ENCODE results near the gene JAG1.

JAG1 gene

DNA sequence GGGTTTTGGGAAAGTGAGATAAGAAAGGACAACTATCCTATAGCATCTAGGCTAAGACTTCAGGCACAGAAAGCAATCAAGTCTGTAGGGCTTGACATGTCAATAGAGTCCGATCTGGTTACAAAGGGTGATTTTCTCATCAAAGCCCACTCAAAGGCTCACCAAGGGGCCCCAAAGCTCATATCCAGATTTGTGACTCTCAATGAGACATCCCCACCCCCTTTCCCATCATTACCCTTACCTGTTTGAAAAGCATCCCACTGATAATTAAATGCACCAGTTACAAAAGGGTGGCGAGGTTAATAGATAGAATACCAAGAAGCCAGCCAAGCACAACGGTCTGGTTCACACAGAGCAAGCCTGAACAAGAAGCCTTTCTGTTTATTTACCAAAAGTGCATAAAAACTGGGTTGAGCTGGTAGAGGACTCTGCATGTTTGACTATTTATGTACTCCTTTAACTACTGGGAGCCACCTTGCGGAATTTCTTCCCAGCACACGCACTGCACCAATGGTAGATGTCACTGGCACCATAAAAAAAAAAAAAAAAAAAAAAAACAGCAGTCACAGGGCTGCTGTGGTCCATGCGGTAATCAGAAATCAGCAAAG lies 6.1 kb downstream of the JAG1 start:
- TF ChIP-seq, protein P1, sequence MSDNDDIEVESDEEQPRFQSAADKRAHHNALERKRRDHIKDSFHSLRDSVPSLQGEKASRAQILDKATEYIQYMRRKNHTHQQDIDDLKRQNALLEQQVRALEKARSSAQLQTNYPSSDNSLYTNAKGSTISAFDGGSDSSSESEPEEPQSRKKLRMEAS (IDR thresholded peaks at IDR 0.05): peak; percentile 14; the same call in 1 of the 2 replicates
- TF ChIP-seq EGR1 (IDR thresholded peaks at IDR 0.05) (no peak), FOXM1 (IDR thresholded peaks at IDR 0.05; ENCODE audit: borderline replicate concordance, low read depth) (no peak), CREB1 (IDR thresholded peaks at IDR 0.05; ENCODE audit: low read depth) (no peak), YY1 (IDR thresholded peaks at IDR 0.05; ENCODE audit: low read depth) (no peak), ZBTB7A (IDR thresholded peaks at IDR 0.05; ENCODE audit: low read depth) (no peak), TAF1 (IDR thresholded peaks at IDR 0.05; ENCODE audit: low read depth) (no peak), NFIC (IDR thresholded peaks at IDR 0.05) (no peak), EP300 (IDR thresholded peaks at IDR 0.05; ENCODE audit: borderline replicate concordance) (0 out of 2 replicates have a peak, but pooled peaks have one; percentile 20), CEBPB (IDR thresholded peaks at IDR 0.05) (no peak), RAD21 (IDR thresholded peaks at IDR 0.05; ENCODE audit: low read depth) (no peak), TEAD4 (IDR thresholded peaks at IDR 0.05) (peak; percentile 72), TCF12 (IDR thresholded peaks at IDR 0.05; ENCODE audit: low read depth) (peak; percentile 37; the same call in 1 of the 2 replicates)
- TF ChIP-seq, protein P2, sequence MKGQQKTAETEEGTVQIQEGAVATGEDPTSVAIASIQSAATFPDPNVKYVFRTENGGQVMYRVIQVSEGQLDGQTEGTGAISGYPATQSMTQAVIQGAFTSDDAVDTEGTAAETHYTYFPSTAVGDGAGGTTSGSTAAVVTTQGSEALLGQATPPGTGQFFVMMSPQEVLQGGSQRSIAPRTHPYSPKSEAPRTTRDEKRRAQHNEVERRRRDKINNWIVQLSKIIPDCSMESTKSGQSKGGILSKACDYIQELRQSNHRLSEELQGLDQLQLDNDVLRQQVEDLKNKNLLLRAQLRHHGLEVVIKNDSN (IDR thresholded peaks at IDR 0.05): no peak
- TF ChIP-seq, protein P3, sequence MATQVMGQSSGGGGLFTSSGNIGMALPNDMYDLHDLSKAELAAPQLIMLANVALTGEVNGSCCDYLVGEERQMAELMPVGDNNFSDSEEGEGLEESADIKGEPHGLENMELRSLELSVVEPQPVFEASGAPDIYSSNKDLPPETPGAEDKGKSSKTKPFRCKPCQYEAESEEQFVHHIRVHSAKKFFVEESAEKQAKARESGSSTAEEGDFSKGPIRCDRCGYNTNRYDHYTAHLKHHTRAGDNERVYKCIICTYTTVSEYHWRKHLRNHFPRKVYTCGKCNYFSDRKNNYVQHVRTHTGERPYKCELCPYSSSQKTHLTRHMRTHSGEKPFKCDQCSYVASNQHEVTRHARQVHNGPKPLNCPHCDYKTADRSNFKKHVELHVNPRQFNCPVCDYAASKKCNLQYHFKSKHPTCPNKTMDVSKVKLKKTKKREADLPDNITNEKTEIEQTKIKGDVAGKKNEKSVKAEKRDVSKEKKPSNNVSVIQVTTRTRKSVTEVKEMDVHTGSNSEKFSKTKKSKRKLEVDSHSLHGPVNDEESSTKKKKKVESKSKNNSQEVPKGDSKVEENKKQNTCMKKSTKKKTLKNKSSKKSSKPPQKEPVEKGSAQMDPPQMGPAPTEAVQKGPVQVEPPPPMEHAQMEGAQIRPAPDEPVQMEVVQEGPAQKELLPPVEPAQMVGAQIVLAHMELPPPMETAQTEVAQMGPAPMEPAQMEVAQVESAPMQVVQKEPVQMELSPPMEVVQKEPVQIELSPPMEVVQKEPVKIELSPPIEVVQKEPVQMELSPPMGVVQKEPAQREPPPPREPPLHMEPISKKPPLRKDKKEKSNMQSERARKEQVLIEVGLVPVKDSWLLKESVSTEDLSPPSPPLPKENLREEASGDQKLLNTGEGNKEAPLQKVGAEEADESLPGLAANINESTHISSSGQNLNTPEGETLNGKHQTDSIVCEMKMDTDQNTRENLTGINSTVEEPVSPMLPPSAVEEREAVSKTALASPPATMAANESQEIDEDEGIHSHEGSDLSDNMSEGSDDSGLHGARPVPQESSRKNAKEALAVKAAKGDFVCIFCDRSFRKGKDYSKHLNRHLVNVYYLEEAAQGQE (IDR thresholded peaks at IDR 0.05; ENCODE audit: low read depth): no peak

DNA sequence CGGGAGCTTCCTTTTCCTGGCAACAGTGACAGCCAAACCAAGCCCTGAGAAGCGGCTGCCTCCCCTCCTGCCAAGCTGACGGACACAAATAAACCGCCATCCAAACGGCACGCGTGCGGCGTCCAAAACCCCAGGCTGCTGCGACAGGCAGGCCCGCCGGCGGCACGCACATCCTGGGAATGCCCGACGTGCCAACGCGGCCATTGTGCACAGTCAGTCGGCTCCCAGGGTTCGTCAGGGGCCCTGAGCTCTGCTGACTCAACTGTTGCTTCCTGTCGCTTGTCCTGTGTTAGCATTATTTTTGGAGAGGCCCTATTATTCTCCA lies 6.8 kb downstream of the JAG1 start:
- no peak for TF ChIP-seq TAF1 (IDR thresholded peaks at IDR 0.05; ENCODE audit: low read depth)
- no peak for TF ChIP-seq RAD21 (IDR thresholded peaks at IDR 0.05; ENCODE audit: low read depth)
- TF ChIP-seq TCF12 (IDR thresholded peaks at IDR 0.05; ENCODE audit: low read depth): no peak
- no peak for TF ChIP-seq EGR1 (IDR thresholded peaks at IDR 0.05)
- TF ChIP-seq CREB1 (IDR thresholded peaks at IDR 0.05; ENCODE audit: low read depth): no peak
- no peak for TF ChIP-seq TEAD4 (IDR thresholded peaks at IDR 0.05)
- TF ChIP-seq, protein P1 (IDR thresholded peaks at IDR 0.05): no peak
- no peak for TF ChIP-seq YY1 (IDR thresholded peaks at IDR 0.05; ENCODE audit: low read depth)
- TF ChIP-seq, protein P3 (IDR thresholded peaks at IDR 0.05; ENCODE audit: low read depth): no peak
- TF ChIP-seq, protein P2 (IDR thresholded peaks at IDR 0.05): no peak
- TF ChIP-seq NFIC (IDR thresholded peaks at IDR 0.05): no peak
- TF ChIP-seq ZBTB7A (IDR thresholded peaks at IDR 0.05; ENCODE audit: low read depth): no peak
- no peak for TF ChIP-seq CEBPB (IDR thresholded peaks at IDR 0.05)
- TF ChIP-seq FOXM1 (IDR thresholded peaks at IDR 0.05; ENCODE audit: borderline replicate concordance, low read depth): no peak
- no peak for TF ChIP-seq EP300 (IDR thresholded peaks at IDR 0.05; ENCODE audit: borderline replicate concordance)

DNA sequence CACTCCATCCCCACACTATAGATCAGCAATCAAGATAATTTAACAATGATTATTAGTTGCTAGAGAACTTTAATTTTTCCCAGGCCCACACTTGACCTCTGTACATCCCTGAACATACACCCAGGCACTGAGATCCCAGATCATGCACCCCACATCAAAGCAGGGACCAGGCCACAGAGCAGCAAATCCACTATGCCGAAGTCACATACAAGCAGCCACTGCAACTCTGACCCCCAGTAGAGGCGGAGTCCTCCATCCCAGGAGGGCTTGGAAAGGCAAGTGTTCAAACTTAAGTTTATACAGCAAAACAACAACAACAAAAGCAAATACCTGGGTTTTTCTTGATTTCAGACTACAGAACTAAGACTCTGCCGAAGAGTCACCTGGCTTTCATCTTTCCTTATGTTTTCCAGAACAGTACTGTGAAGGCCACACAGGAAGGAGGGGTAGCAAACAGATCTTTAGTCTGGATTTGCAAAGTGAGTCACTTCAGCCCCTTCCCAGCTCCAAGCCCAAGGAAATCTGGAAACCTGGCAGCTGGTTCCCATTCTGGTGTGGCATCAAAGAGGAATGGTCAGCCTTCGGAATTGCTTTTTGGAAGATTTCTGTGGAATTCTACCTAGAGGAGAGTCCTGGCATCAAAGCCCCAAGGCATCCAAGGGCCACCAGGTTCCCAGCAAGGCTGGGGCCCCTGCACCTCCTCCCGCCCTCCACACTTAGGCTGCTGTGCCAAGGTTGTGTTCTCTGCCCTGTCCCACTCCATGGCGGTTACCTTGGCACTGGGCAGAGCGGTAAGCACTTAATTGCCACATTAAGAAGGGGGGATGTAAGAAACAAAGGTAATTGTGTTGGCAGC lies 7.3 kb downstream of the JAG1 start:
- TF ChIP-seq ZBTB7A (IDR thresholded peaks at IDR 0.05; ENCODE audit: low read depth): no peak
- TF ChIP-seq TEAD4 (IDR thresholded peaks at IDR 0.05): no peak

DNA sequence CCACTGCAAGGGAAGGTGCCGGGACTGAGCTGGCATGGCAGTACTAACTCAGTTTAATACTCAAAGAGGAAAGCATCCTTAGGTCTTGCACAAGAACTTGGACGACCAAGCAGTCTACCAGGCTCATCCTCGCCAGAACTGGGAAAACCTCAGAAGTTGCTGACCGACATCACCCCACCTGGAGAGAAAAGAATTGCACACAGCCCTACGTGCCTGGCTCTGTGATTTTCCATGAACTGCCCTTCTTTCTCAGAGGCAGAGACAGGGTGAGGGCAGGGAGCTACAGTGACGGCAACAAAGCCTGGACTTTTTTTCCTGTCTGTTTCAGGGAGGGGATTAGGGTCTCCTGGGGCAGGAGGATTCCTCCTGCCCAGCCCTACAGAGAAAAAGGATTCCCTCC lies 8.0 kb downstream of the JAG1 start:
- TF ChIP-seq NFIC (IDR thresholded peaks at IDR 0.05): no peak
- TF ChIP-seq CREB1 (IDR thresholded peaks at IDR 0.05; ENCODE audit: low read depth): no peak
- TF ChIP-seq TAF1 (IDR thresholded peaks at IDR 0.05; ENCODE audit: low read depth): no peak
- TF ChIP-seq ZBTB7A (IDR thresholded peaks at IDR 0.05; ENCODE audit: low read depth): no peak

DNA sequence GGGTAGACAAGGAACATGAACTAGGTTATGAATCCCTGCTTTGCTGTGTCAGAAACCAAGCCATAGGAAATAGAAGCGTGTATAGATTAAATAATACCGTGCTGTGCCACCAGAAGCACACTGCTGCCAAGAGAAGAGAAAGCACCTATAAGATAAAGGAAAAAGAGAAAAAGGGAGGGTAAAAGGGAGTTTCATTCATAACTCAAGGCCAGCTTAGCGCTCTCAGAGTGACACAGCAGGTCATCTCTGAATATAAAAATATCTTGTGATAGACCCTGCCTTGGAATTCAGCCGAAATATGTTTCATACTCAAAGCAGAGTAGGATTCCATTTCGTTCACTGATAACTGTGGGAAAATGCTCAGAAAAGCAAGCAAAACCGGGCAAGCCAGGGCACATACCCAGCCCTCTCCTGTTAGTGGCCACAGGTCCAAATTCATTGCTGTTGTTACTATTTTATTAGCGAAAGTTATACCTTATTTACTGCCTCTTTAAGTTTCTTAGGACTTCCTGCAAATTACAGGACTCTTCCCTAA lies 8.7 kb downstream of the JAG1 start:
- TF ChIP-seq FOXM1 (IDR thresholded peaks at IDR 0.05; ENCODE audit: borderline replicate concordance, low read depth) (no peak), YY1 (IDR thresholded peaks at IDR 0.05; ENCODE audit: low read depth) (no peak), CREB1 (IDR thresholded peaks at IDR 0.05; ENCODE audit: low read depth) (no peak), EP300 (IDR thresholded peaks at IDR 0.05; ENCODE audit: borderline replicate concordance) (no peak), ZBTB7A (IDR thresholded peaks at IDR 0.05; ENCODE audit: low read depth) (no peak), TAF1 (IDR thresholded peaks at IDR 0.05; ENCODE audit: low read depth) (no peak), NFIC (IDR thresholded peaks at IDR 0.05) (no peak), RAD21 (IDR thresholded peaks at IDR 0.05; ENCODE audit: low read depth) (no peak)
- TF ChIP-seq, protein P2 (IDR thresholded peaks at IDR 0.05): no peak

Measured in Ishikawa (cell line).